Lung (tissue), 12 donors: ENCODE measurements around the gene ST6GALNAC3. TPM values are rescaled to one million over a fixed set of nuclear protein-coding genes. Genes with fewer than 3 reads are reported as not detected.

Source experiments
- ATAC-seq: fragments of 200-7000 bp; cut with Tn5 transposase; one replicate; pipeline ENCODE4 v1.9.1; 2020; ENCODE audit warnings: moderate number of reproducible peaks; ENCODE audit not compliant: insufficient read depth, low FRiP score
- DNase-seq, 3 donors: peaks; one replicate each; pipeline ENCODE4 v3.0.0-alpha.2; 2013 to 2017
- H3K27ac ChIP-seq, 2 donors: one replicate each; pipeline ENCODE4 v1.5.1; 2013; ENCODE audit warnings: mild to moderate bottlenecking in 2 of 2, moderate library complexity in 2 of 2, control low read depth in 1 of 2, inconsistent platforms in 1 of 2, low read depth in 1 of 2, low read length in 1 of 2
- H3K27me3 ChIP-seq, 3 donors: one replicate each; pipeline ENCODE4 v1.5.1; 2013; ENCODE audit warnings: low read length in 2 of 3; ENCODE audit not compliant: control insufficient read depth in 3 of 3, insufficient read depth in 3 of 3
- H3K36me3 ChIP-seq, 4 donors: one replicate each; pipeline ENCODE4 v1.5.1; 2013; ENCODE audit warnings: low read length in 4 of 4, mild to moderate bottlenecking in 1 of 4, moderate library complexity in 1 of 4; ENCODE audit not compliant: control insufficient read depth in 4 of 4, insufficient read depth in 4 of 4
- H3K4me1 ChIP-seq, 5 donors: one replicate each; pipeline ENCODE4 v1.5.1; 2013; ENCODE audit warnings: low read length in 5 of 5, mild to moderate bottlenecking in 2 of 5, moderate library complexity in 1 of 5; ENCODE audit not compliant: control insufficient read depth in 5 of 5, insufficient read depth in 5 of 5
- H3K4me3 ChIP-seq: one replicate; pipeline ENCODE4 v1.5.1; 2013; ENCODE audit warnings: mild to moderate bottlenecking, control low read depth, moderate library complexity
- H3K9ac ChIP-seq, 2 donors: one replicate each; pipeline ENCODE4 v1.5.1; 2013; ENCODE audit warnings: low read length in 2 of 2, control low read depth in 1 of 2; ENCODE audit not compliant: insufficient read depth in 1 of 2
- H3K9me3 ChIP-seq, 4 donors: one replicate each; pipeline ENCODE4 v1.5.1; 2013; ENCODE audit warnings: low read length in 3 of 4, mild to moderate bottlenecking in 1 of 4, moderate library complexity in 1 of 4; ENCODE audit not compliant: control insufficient read depth in 4 of 4, insufficient read depth in 3 of 4
- WGBS, 2 donors: extraction: QIAGEN DNeasy Blood & Tissue Kit; methylation state at CpG; one replicate each; pipeline ENCODE4 v1.1.7; 2013; 5-methylcytosine and 5-hydroxymethylcytosine counted together
- polyA plus RNA-seq, 2 donors: library from polyadenylated mRNA; stranded (reverse); fragments of 200-250 nt; gene quantifications; one replicate each; pipeline ENCODE4 v1.2.1, GENCODE V29; 2013
- total RNA-seq, 2 donors: library from RNA; depleted of rRNA in 1 of 2; stranded (reverse); fragments of >200 nt in 1 of 2; gene quantifications; one replicate each; pipeline ENCODE4 v1.2.1, GENCODE V29; 2014 to 2021
- TF ChIP-seq, protein P1 (sequence below): IDR thresholded peaks from 2 replicates; pipeline ENCODE4 v1.5.1; 2012; ENCODE audit warnings: mild to moderate bottlenecking; ENCODE audit errors: control extremely low read depth, extremely low read depth
- donor health status: control.
- donor health status: control.
- donor health status: Bipolar disorder and iron deficiency.
- donor health status: healthy.
- donor health status: DM: yes; HTN: yes; CAD: no.

ST6GALNAC3 gene
- total and polyA plus RNA-seq, 4 donors = 2.7 to 17.9 (median 12.2) TPM

DNA sequence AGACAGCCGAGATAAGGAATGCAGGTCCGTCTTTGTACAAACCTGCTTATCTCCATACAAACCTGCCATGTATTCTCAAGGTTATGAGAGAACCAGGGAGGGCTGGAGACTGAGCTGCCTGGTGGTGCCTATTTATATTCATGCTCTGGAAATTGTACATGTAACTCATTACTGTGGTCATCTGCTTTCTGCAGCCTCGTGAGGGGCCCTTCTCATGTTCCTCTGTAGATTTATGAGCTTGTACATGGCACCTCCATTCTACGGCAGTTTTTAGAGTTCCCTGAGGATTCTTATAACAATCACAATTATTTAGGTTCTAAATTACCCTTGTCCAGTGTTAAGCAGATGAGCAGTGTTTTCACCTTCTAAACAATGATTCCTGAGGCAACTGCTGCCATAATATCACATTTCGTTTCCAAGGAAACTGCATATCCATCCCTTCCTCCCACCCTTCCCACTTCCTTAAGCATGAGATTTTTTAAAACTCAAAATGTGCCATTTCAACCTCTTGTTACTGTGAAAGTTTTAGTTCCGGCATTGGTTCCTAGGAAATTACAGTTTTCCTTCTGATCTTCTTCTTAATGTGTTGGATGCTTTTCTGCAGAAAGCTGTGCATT lies 112.1 kb downstream of the ST6GALNAC3 start:
- 92 to 93% methylated on average over 6 of the region's 6 CpGs for WGBS, 2 donors
- TF ChIP-seq, protein P1, sequence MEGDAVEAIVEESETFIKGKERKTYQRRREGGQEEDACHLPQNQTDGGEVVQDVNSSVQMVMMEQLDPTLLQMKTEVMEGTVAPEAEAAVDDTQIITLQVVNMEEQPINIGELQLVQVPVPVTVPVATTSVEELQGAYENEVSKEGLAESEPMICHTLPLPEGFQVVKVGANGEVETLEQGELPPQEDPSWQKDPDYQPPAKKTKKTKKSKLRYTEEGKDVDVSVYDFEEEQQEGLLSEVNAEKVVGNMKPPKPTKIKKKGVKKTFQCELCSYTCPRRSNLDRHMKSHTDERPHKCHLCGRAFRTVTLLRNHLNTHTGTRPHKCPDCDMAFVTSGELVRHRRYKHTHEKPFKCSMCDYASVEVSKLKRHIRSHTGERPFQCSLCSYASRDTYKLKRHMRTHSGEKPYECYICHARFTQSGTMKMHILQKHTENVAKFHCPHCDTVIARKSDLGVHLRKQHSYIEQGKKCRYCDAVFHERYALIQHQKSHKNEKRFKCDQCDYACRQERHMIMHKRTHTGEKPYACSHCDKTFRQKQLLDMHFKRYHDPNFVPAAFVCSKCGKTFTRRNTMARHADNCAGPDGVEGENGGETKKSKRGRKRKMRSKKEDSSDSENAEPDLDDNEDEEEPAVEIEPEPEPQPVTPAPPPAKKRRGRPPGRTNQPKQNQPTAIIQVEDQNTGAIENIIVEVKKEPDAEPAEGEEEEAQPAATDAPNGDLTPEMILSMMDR = no peak
- Histone ChIP-seq H3K27ac (no peak overlapping the region), H3K9me3 (no peaks in the 10 kb centered on the region), H3K36me3 (no peaks in the 10 kb centered on the region), H3K27me3 (no peaks in the 10 kb centered on the region), H3K4me1 (peaks cover 0 to 2% (median 0%) of the 10 kb centered on the region in 5 donors), H3K9ac (no peak overlapping the region), H3K4me3 (no peak overlapping the region)
- DNase-seq (no peak), ATAC-seq (no peak)

DNA sequence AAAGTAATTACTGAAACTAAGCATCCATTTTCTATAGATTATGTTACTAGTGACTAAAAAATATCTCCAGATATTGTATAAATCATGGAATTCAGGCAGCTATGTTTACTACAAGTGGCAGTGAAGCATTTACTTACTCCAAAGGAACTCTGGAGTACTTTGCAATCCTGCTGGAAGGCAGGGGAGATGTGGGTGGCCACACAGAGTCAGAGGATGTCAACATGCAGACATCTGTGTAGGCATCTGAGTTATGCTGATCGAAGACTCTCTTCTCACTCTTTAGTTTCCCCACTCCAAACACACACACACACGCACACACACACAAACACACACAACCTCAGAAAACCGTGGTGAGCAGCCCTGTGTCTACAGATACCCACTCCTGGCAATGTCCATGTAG lies 112.9 kb downstream of the ST6GALNAC3 start:
- Histone ChIP-seq H3K9ac (no peak overlapping the region), H3K9me3 (no peaks in the 10 kb centered on the region), H3K27me3 (no peaks in the 10 kb centered on the region), H3K36me3 (no peaks in the 10 kb centered on the region), H3K27ac (no peak overlapping the region), H3K4me3 (no peak overlapping the region), H3K4me1 (peaks cover 0 to 2% (median 0%) of the 10 kb centered on the region in 5 donors)
- WGBS, 2 donors = 84 to 89% methylated on average over 3 of the region's 3 CpGs
- TF ChIP-seq, protein P1 = no peak
- ATAC-seq = no peak
- no peak for DNase-seq

DNA sequence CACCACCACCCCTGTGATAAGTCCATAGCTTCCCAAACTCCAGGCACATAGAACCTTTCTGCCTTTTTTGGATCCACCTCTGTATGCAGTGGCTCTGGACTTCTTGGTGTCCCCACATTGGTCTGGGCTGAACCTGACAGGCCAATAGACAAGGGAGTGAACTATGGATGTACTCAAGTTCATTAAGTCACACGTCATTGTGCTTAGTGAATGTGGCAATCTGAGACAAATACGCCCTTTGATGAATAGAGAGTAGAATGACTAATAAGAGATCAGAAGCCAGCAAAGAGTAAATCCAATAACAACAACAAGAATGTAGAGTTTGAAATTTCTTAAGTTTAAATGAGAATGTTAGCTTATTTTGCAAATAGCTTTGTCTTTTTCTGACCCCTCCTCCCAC lies 114.8 kb downstream of the ST6GALNAC3 start:
- Histone ChIP-seq H3K9ac (no peak overlapping the region), H3K4me3 (no peak overlapping the region), H3K27ac (no peak overlapping the region), H3K9me3 (no peaks in the 10 kb centered on the region), H3K27me3 (no peaks in the 10 kb centered on the region), H3K4me1 (peaks cover 0 to 2% (median 0%) of the 10 kb centered on the region in 5 donors), H3K36me3 (no peaks in the 10 kb centered on the region)
- TF ChIP-seq, protein P1 = no peak
- DNase-seq (no peak), ATAC-seq (no peak)
- 73 to 96% methylated on average over 2 of the region's 2 CpGs for WGBS, 2 donors
